Right lobe of liver (tissue), 6 donors: ENCODE measurements around the gene CERK. TPM values are rescaled to one million over a fixed set of nuclear protein-coding genes. Genes with fewer than 3 reads are reported as not detected.

ENCODE experiments used
- ATAC-seq, 4 donors: fragments of 200-7000 bp; cut with Tn5 transposase; one replicate each; pipeline ENCODE4 v1.9.1; 2020; ENCODE audit warnings: mild to moderate bottlenecking in 4 of 4, moderate library complexity in 4 of 4
- DNase-seq, 3 donors: peaks; one replicate each; pipeline ENCODE4 v3.0.0-alpha.2; 2020
- H3K27ac ChIP-seq, 3 donors: fragments of 200-600 bp; one replicate each; pipeline ENCODE4 v1.8.0; 2022
- H3K27me3 ChIP-seq, 2 donors: fragments of 200-600 bp; one replicate each; pipeline ENCODE4 v1.8.0; 2022
- H3K36me3 ChIP-seq, 4 donors: fragments of 200-600 bp; sonication (generic) in 1 of 4; one replicate each; pipeline versions ENCODE4 v1.5.1 to v1.8.0; 2017 to 2022; ENCODE audit warnings: control low read depth in 1 of 4
- H3K4me1 ChIP-seq, 4 donors: fragments of 200-600 bp; sonication (generic) in 1 of 4; one replicate each; pipeline versions ENCODE4 v1.5.1 to v1.8.0; 2017 to 2022; ENCODE audit warnings: control low read depth in 1 of 4
- H3K4me3 ChIP-seq, 3 donors: fragments of 200-600 bp; one replicate each; pipeline ENCODE4 v1.8.0; 2022
- H3K9me3 ChIP-seq, 4 donors: fragments of 200-600 bp; sonication (generic) in 1 of 4; one replicate each; pipeline versions ENCODE4 v1.5.1 to v1.8.0; 2017 to 2022; ENCODE audit warnings: control low read depth in 1 of 4
- POLR2A ChIP-seq: fragments of 450-650 bp; IDR thresholded peaks from one replicate; pipeline ENCODE4 v1.6.1; 2017; ENCODE audit warnings: antibody characterized with exemption, mild to moderate bottlenecking
- WGBS: methylation state at CpG from one replicate; pipeline ENCODE4 v1.1.6; 2018; ENCODE audit warnings: low coverage, low lambda C conversion rate; ENCODE audit not compliant: insufficient coverage; ENCODE audit errors: missing lambda C conversion rate; 5-methylcytosine and 5-hydroxymethylcytosine counted together
- intact Hi-C, 2 donors: fragments of 100-400 bp; cut with DNase I; formaldehyde crosslinking; loops; one replicate each; pipeline versions ENCODE4 v1.11.2 to v1.14.1; 2022
- total RNA-seq, 6 experiments: library from RNA; depleted of rRNA in 2 of 6; stranded (reverse); fragments of >200 nt in 2 of 6; fragmentation: NEBNext Ultra II Directional in 3 of 6; extraction: Animal tissue kit (Norgen Biotek cat#: 25700) in 3 of 6; gene quantifications; one replicate each; pipeline versions ENCODE4 v1.1.0 to v1.2.4, GENCODE V29; 2016 to 2023
- TF ChIP-seq, protein P1 (sequence below), 4 donors: fragments of 200-600 bp in 3 of 4; fragments of 450-650 bp in 1 of 4; IDR thresholded peaks; one replicate each; pipeline versions ENCODE4 v1.5.1 to v1.8.0; 2016 to 2022; ENCODE audit warnings: antibody characterized with exemption in 4 of 4, mild to moderate bottlenecking in 2 of 4
- donor health status: DM: no; HTN: yes; CAD: no.
- donor health status: DM: no; HTN: no; CAD: no.
- donor health status: DM: no; HTN: no; CAD: no.
- donor health status: DM: no; HTN: yes; CAD: no.
- donor health status: DM: no; HTN: yes; CAD: no.

CERK gene
- total RNA-seq, 6 experiments from 2014 or later, result 9.6 to 27.5 (median 18.5) TPM

DNA sequence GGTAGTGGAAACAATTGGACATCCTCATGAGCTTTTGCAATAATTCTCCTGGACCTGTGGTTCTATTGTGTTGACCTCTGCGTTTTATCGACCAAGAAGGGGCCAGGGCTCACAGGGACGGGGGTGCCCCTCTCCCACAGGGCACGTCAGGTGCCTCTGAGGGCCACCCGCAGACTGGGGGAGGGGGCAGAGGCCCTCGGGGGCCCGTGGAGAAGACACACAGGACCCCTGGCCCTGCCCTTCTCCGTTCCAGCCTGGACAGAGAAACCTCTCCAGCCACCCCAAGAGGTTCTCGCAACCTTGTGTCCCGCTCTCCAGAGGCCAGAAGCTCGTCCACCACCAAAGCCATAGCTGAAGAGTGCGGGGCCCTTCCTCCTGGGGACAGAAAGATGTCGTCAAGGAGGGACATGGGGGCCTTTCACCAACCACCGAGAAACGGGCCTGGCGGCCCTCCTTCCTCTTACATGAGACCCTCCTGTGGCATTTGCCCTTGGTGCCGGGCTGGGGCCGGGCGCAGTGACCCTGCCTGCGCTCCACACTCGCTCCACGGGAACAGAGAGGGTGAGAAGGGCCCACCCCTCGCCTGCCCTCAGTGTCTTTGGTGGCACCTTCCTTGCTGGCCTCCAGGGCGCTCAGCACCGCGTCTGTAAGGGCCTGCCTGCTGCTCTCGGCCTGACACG lies 60.6 kb downstream of the CERK start:
- intact Hi-C loops, result no loop called here
- Histone ChIP-seq H3K27me3 (no peaks in the 10 kb centered on the region), H3K9me3 (no peaks in the 10 kb centered on the region), H3K4me3 (no peak overlapping the region), H3K36me3 (peaks cover 0 to 9% (median 3%) of the 10 kb centered on the region in 4 donors), H3K4me1 (peaks cover 0 to 5% (median 0%) of the 10 kb centered on the region in 4 donors), H3K27ac (peak overlapping the region in 1 of 3 donors; percentile 3)
- 80% methylated on average over 2 of the region's 28 CpGs for WGBS
- TF ChIP-seq POLR2A, result no peak
- TF ChIP-seq, protein P1, sequence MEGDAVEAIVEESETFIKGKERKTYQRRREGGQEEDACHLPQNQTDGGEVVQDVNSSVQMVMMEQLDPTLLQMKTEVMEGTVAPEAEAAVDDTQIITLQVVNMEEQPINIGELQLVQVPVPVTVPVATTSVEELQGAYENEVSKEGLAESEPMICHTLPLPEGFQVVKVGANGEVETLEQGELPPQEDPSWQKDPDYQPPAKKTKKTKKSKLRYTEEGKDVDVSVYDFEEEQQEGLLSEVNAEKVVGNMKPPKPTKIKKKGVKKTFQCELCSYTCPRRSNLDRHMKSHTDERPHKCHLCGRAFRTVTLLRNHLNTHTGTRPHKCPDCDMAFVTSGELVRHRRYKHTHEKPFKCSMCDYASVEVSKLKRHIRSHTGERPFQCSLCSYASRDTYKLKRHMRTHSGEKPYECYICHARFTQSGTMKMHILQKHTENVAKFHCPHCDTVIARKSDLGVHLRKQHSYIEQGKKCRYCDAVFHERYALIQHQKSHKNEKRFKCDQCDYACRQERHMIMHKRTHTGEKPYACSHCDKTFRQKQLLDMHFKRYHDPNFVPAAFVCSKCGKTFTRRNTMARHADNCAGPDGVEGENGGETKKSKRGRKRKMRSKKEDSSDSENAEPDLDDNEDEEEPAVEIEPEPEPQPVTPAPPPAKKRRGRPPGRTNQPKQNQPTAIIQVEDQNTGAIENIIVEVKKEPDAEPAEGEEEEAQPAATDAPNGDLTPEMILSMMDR (IDR thresholded peaks at IDR 0.05), result no peak
- ATAC-seq (no peak), DNase-seq (no peak)

DNA sequence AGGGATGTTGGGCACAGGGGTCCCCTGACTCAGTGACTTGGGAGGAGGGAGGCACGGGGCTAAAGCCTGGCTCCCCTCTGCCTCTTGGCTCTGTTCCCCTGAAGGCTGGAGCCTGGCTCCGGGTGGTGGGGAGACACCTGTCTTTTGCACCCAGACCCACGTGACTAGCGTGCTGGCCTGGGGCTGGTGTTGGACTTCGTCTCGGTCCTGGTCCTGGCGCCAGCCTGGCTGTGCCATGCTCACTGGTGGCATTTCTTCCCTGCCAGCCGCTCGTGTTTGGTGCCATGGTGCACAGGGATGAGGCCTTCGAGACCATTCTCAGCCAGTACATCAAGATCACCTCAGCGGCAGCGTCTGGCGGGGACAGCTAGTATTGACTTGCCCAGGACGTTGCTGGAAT lies 61.2 kb downstream of the CERK start:
- peaks cover 0 to 5% (median 0%) of the 10 kb centered on the region in 4 donors for H3K4me1 ChIP-seq
- 67% methylated on average over 13 of the region's 14 CpGs for WGBS
- intact Hi-C loops, result no loop called here
- peak overlapping the region in 1 of 3 donors; percentile 3 for H3K27ac ChIP-seq
- no peak overlapping the region for H3K4me3 ChIP-seq
- H3K27me3 ChIP-seq, result no peaks in the 10 kb centered on the region
- ATAC-seq (peak; percentile 15 to 67 (median 52)), DNase-seq (peak in 2 of 3 donors; percentile 55 to 79)
- TF ChIP-seq, protein P1 (IDR thresholded peaks at IDR 0.05), result no peak
- no peak for TF ChIP-seq POLR2A
- no peaks in the 10 kb centered on the region for H3K9me3 ChIP-seq
- H3K36me3 ChIP-seq, result peaks cover 0 to 9% (median 3%) of the 10 kb centered on the region in 4 donors

DNA sequence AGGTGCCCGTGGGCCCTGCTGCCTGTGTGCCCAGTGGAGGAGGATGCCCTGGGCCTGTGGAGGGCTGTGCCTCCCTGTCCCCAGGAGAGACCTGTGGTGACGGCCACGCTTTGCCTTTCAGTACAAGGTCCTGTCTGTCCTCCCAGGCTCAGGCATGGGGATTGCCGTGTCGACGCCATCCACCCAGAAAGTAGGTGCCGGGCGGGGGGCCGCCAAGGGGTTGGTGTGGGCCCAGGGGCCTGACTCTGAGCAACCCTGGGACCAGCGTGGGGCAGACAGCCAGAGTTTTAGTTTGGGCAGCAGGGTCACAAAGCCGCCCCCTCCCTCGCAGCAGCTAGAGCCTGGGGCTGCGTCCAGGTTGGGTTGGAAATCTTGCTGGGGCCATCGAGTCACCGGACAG lies 61.6 kb downstream of the CERK start:
- TF ChIP-seq POLR2A, result no peak
- TF ChIP-seq, protein P1 (IDR thresholded peaks at IDR 0.05), result no peak
- Histone ChIP-seq H3K27ac (no peak overlapping the region), H3K4me3 (no peak overlapping the region), H3K36me3 (peaks cover 0 to 9% (median 4%) of the 10 kb centered on the region in 4 donors), H3K9me3 (no peaks in the 10 kb centered on the region), H3K27me3 (no peaks in the 10 kb centered on the region), H3K4me1 (peaks cover 0 to 5% (median 0%) of the 10 kb centered on the region in 4 donors)
- intact Hi-C loops, result no loop called here
- ATAC-seq, result peak in 3 of 4 donors; percentile 1 to 21 (median 18)
- no CpG with 5 or more reads among the region's 15 CpGs for WGBS
- no peak for DNase-seq

DNA sequence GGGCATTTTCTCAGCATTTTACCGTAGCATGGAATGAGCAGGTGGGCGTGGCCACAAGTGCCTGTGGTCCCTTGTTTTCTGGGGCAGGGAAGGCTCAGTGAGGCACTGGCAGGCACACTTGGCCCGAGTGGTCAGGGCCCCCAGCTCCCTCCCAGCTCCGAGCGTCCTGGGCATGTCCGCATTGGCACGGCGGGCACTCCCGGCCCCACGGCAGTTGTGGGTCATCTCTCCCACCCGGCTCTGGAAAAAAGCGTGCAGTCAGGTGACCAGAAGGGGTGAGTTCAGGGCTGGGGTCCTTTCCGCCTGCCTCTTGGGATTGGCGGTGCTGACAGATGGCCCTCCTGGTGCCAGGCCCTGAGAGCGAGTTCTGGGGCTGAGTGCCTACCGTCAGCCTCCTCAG lies 62.1 kb downstream of the CERK start:
- Histone ChIP-seq H3K9me3 (no peaks in the 10 kb centered on the region), H3K36me3 (peaks cover 0 to 13% (median 4%) of the 10 kb centered on the region in 4 donors), H3K4me3 (no peak overlapping the region), H3K4me1 (peaks cover 0 to 5% (median 0%) of the 10 kb centered on the region in 4 donors), H3K27ac (no peak overlapping the region), H3K27me3 (no peaks in the 10 kb centered on the region)
- no peak for ATAC-seq
- intact Hi-C loops, result no loop called here
- DNase-seq, result no peak
- no CpG with 5 or more reads among the region's 16 CpGs for WGBS
- TF ChIP-seq, protein P1 (IDR thresholded peaks at IDR 0.05), result no peak
- no peak for TF ChIP-seq POLR2A
